Mesenchymal stem cell (in vitro differentiated cells and primary cell): ENCODE measurements around the gene RBM12.

Experiments
- DNase-seq: peaks from one replicate; pipeline ENCODE4 v3.0.0-alpha.2; 2013
- H2AFZ ChIP-seq: one replicate; pipeline ENCODE4 v1.6.1; 2013; ENCODE audit warnings: low read depth, mild to moderate bottlenecking, control low read depth, inconsistent platforms, low read length, moderate library complexity
- H2AK5ac ChIP-seq: 2 replicates; pipeline ENCODE4 v1.6.1; 2013; ENCODE audit warnings: low read length, moderate library complexity, mild to moderate bottlenecking, inconsistent platforms; ENCODE audit not compliant: severe bottlenecking
- H2BK120ac ChIP-seq: one replicate; pipeline ENCODE4 v1.6.1; 2013; ENCODE audit warnings: low read depth, mild to moderate bottlenecking, inconsistent platforms, low read length, moderate library complexity
- H2BK12ac ChIP-seq, 2 experiments: one replicate each; pipeline ENCODE4 v1.6.1; 2013; ENCODE audit warnings: inconsistent platforms in 2 of 2, low read length in 2 of 2, mild to moderate bottlenecking in 2 of 2, moderate library complexity in 2 of 2, control low read depth in 1 of 2
- H2BK15ac ChIP-seq: one replicate; pipeline ENCODE4 v1.6.1; 2013; ENCODE audit warnings: mild to moderate bottlenecking, low read depth, inconsistent platforms; ENCODE audit not compliant: poor library complexity, severe bottlenecking
- H2BK5ac ChIP-seq: 2 replicates; pipeline ENCODE4 v1.6.1; 2013; ENCODE audit warnings: low read depth, mild to moderate bottlenecking, low read length, control low read depth, inconsistent platforms; ENCODE audit not compliant: poor library complexity, severe bottlenecking
- H3K14ac ChIP-seq, 2 experiments: one replicate each; pipeline ENCODE4 v1.6.1; 2013; ENCODE audit warnings: inconsistent platforms in 2 of 2, low read length in 2 of 2, control low read depth in 1 of 2, mild to moderate bottlenecking in 1 of 2, moderate library complexity in 1 of 2
- H3K18ac ChIP-seq, 2 experiments: one replicate each; pipeline ENCODE4 v1.6.1; 2013; ENCODE audit warnings: inconsistent platforms in 2 of 2, low read length in 2 of 2, control low read depth in 1 of 2, low read depth in 1 of 2, mild to moderate bottlenecking in 1 of 2
- H3K23ac ChIP-seq, 2 experiments: one replicate each; pipeline ENCODE4 v1.6.1; 2013; ENCODE audit warnings: inconsistent platforms in 2 of 2, low read length in 2 of 2, mild to moderate bottlenecking in 2 of 2, moderate library complexity in 2 of 2, control low read depth in 1 of 2
- H3K27ac ChIP-seq: 2 replicates; pipeline ENCODE4 v1.5.1; 2013; ENCODE audit warnings: mild to moderate bottlenecking, moderate library complexity, low read length, control low read depth, inconsistent platforms; ENCODE audit not compliant: poor library complexity, severe bottlenecking
- H3K27me3 ChIP-seq, 2 experiments: 2 replicates each; pipeline versions ENCODE4 v1.6.1 to v1.7.0; 2013; ENCODE audit warnings: low read length in 2 of 2, mild to moderate bottlenecking in 2 of 2, moderate library complexity in 2 of 2, control low read depth in 1 of 2, inconsistent platforms in 1 of 2; ENCODE audit not compliant: control insufficient read depth in 1 of 2, insufficient read depth in 1 of 2
- H3K36me3 ChIP-seq, 2 experiments: 2 replicates each; pipeline versions ENCODE4 v1.6.1 to v1.7.0; 2013; ENCODE audit warnings: low read length in 2 of 2, control low read depth in 1 of 2, inconsistent platforms in 1 of 2, low read depth in 1 of 2, mild to moderate bottlenecking in 1 of 2; ENCODE audit not compliant: insufficient read depth in 2 of 2, control insufficient read depth in 1 of 2
- H3K4ac ChIP-seq, 2 experiments: one replicate each; pipeline ENCODE4 v1.6.1; 2013; ENCODE audit warnings: inconsistent platforms in 2 of 2, low read length in 2 of 2, mild to moderate bottlenecking in 2 of 2, moderate library complexity in 2 of 2, control low read depth in 1 of 2, low read depth in 1 of 2
- H3K4me1 ChIP-seq: 2 replicates; pipeline ENCODE4 v1.6.1; 2013; ENCODE audit warnings: low read depth, low read length, control low read depth; ENCODE audit not compliant: control insufficient read depth, insufficient read depth
- H3K4me2 ChIP-seq: 2 replicates; pipeline ENCODE4 v1.6.1; 2013; ENCODE audit warnings: low read length, mild to moderate bottlenecking, inconsistent platforms; ENCODE audit not compliant: poor library complexity, severe bottlenecking
- H3K4me3 ChIP-seq, 2 experiments: 2 replicates each; pipeline versions ENCODE4 v1.5.1 to v1.7.0; 2013; ENCODE audit warnings: low read length in 2 of 2, mild to moderate bottlenecking in 2 of 2, control low read depth in 1 of 2, low read depth in 1 of 2; ENCODE audit not compliant: insufficient read depth in 1 of 2
- H3K79me1 ChIP-seq: replicated peaks from 2 replicates; pipeline ENCODE4 v1.6.1; 2013; ENCODE audit warnings: mild to moderate bottlenecking, control low read depth, low read length, inconsistent platforms; ENCODE audit not compliant: poor library complexity, severe bottlenecking
- H3K9ac ChIP-seq: 2 replicates; pipeline ENCODE4 v1.7.0; 2013; ENCODE audit warnings: mild to moderate bottlenecking, low read length, moderate library complexity
- H3K9me3 ChIP-seq: 2 replicates; pipeline ENCODE4 v1.7.0; 2013; ENCODE audit warnings: mild to moderate bottlenecking, low read length; ENCODE audit not compliant: control insufficient read depth
- H4K8ac ChIP-seq: one replicate; pipeline ENCODE4 v1.6.1; 2013; ENCODE audit warnings: inconsistent platforms, mild to moderate bottlenecking, low read length, moderate library complexity
- H4K91ac ChIP-seq: one replicate; pipeline ENCODE4 v1.6.1; 2013; ENCODE audit warnings: mild to moderate bottlenecking, low read length, inconsistent platforms
- WGBS: methylation state at CpG from one replicate; pipeline ENCODE4 v1.1.7; 2013; ENCODE audit warnings: mixed read lengths; 5-methylcytosine and 5-hydroxymethylcytosine counted together

RBM12 gene

GRCh38 chr20:35702824-35703695 lies 38.4 kb upstream of the RBM12 start:
- Histone ChIP-seq H3K36me3 (peaks cover 23 to 73% of the 10 kb centered on the region in 2 experiments), H2AFZ (no peak overlapping the region), H4K8ac (no peak overlapping the region), H3K18ac (no peak overlapping the region), H3K4me1 (peaks cover 8% of the 10 kb centered on the region), H3K9me3 (no peaks in the 10 kb centered on the region), H3K27me3 (no peaks in the 10 kb centered on the region), H3K9ac (peak overlapping the region; percentile 75), H3K14ac (no peak overlapping the region), H3K4me2 (no peak overlapping the region), H2BK120ac (no peak overlapping the region), H3K4me3 (no peak overlapping the region), H2BK15ac (no peak overlapping the region), H3K4ac (no peak overlapping the region), H3K79me1 (peaks cover 4% of the 10 kb centered on the region), H2AK5ac (no peak overlapping the region), H3K27ac (no peak overlapping the region), H2BK12ac (no peak overlapping the region), H3K23ac (no peak overlapping the region), H4K91ac (no peak overlapping the region), H2BK5ac (no peak overlapping the region)
- WGBS: 75% methylated on average over 1 of the region's 4 CpGs
- no peak for DNase-seq

- 93% methylated on average over 10 of the region's 12 CpGs for WGBS
- H3K79me1 ChIP-seq: peaks cover 11% of the 10 kb centered on the region
- H2BK15ac ChIP-seq: no peak overlapping the region
- H3K27me3 ChIP-seq: no peaks in the 10 kb centered on the region
- H2AFZ ChIP-seq: no peak overlapping the region
- peak overlapping the region; percentile 75 for H3K9ac ChIP-seq
- no peak overlapping the region for H3K23ac ChIP-seq
- peaks cover 14% of the 10 kb centered on the region for H3K4me1 ChIP-seq
- H3K14ac ChIP-seq: no peak overlapping the region
- H3K4me3 ChIP-seq: no peak overlapping the region
- peak; percentile 42 for DNase-seq
- no peak overlapping the region for H2BK12ac ChIP-seq
- no peak overlapping the region for H2AK5ac ChIP-seq
- H3K4ac ChIP-seq: no peak overlapping the region
- H3K36me3 ChIP-seq: peaks cover 23 to 65% of the 10 kb centered on the region in 2 experiments
- no peak overlapping the region for H3K18ac ChIP-seq
- no peak overlapping the region for H2BK120ac ChIP-seq
- H3K9me3 ChIP-seq: no peaks in the 10 kb centered on the region
- H4K91ac ChIP-seq: no peak overlapping the region
- no peak overlapping the region for H4K8ac ChIP-seq
- no peak overlapping the region for H3K4me2 ChIP-seq
- no peak overlapping the region for H2BK5ac ChIP-seq
- H3K27ac ChIP-seq: peak overlapping the region; percentile 13
Measured at GRCh38 chr20:35702051-35702823, 37.5 kb upstream of the RBM12 start.

- no peak overlapping the region for H4K91ac ChIP-seq
- H3K4ac ChIP-seq: no peak overlapping the region
- no peaks in the 10 kb centered on the region for H3K27me3 ChIP-seq
- H3K4me3 ChIP-seq: peak overlapping the region in 1 of 2 experiments; percentile 99
- peak overlapping the region; percentile 99 for H3K9ac ChIP-seq
- H3K14ac ChIP-seq: no peak overlapping the region
- 96% methylated on average over 7 of the region's 7 CpGs for WGBS
- H4K8ac ChIP-seq: no peak overlapping the region
- no peaks in the 10 kb centered on the region for H3K9me3 ChIP-seq
- no peak overlapping the region for H3K23ac ChIP-seq
- H2AFZ ChIP-seq: no peak overlapping the region
- H2BK12ac ChIP-seq: no peak overlapping the region
- H2BK120ac ChIP-seq: no peak overlapping the region
- H3K36me3 ChIP-seq: peaks cover 15 to 56% of the 10 kb centered on the region in 2 experiments
- H3K79me1 ChIP-seq: peaks cover 18% of the 10 kb centered on the region
- peaks cover 14% of the 10 kb centered on the region for H3K4me1 ChIP-seq
- no peak overlapping the region for H3K18ac ChIP-seq
- H2BK5ac ChIP-seq: no peak overlapping the region
- no peak overlapping the region for H3K27ac ChIP-seq
- DNase-seq: no peak
- H3K4me2 ChIP-seq: no peak overlapping the region
- no peak overlapping the region for H2AK5ac ChIP-seq
- H2BK15ac ChIP-seq: no peak overlapping the region
Measured at GRCh38 chr20:35700625-35701148, 36.0 kb upstream of the RBM12 start.
